Osteocyte (in vitro differentiated cells): ENCODE results near the gene ARID3B. TPM values are rescaled to one million over a fixed set of nuclear protein-coding genes. Genes with fewer than 3 reads are reported as not detected.

ENCODE experiments used
- DNase-seq: peaks from one replicate; pipeline ENCODE4 v3.0.0; 2021; ENCODE audit warnings: mixed read lengths; ENCODE audit not compliant: unreplicated experiment; ENCODE audit errors: extremely low spot score
- H3K27ac Mint-ChIP-seq: one replicate; pipeline ENCODE4 v1.8.0; 2021; ENCODE audit warnings: mild to moderate bottlenecking, mixed read lengths; ENCODE audit not compliant: unreplicated experiment
- H3K27me3 Mint-ChIP-seq: one replicate; pipeline ENCODE4 v1.8.0; 2021; ENCODE audit warnings: mixed read lengths; ENCODE audit not compliant: unreplicated experiment
- H3K36me3 Mint-ChIP-seq: one replicate; pipeline ENCODE4 v1.8.0; 2021; ENCODE audit warnings: mixed read lengths; ENCODE audit not compliant: unreplicated experiment
- H3K4me1 Mint-ChIP-seq: one replicate; pipeline ENCODE4 v1.8.0; 2021; ENCODE audit warnings: mixed read lengths; ENCODE audit not compliant: unreplicated experiment
- H3K4me3 Mint-ChIP-seq: one replicate; pipeline ENCODE4 v1.8.0; 2021; ENCODE audit warnings: mild to moderate bottlenecking, moderate library complexity, mixed read lengths; ENCODE audit not compliant: unreplicated experiment
- H3K9me3 Mint-ChIP-seq: one replicate; pipeline ENCODE4 v1.8.0; 2021; ENCODE audit warnings: mixed read lengths; ENCODE audit not compliant: unreplicated experiment
- CTCF ChIP-seq: fragments of 200-600 bp; sonication (generic); IDR thresholded peaks from 2 replicates; pipeline ENCODE4 v1.5.0; 2021; ENCODE audit warnings: antibody characterized with exemption, mild to moderate bottlenecking, moderate library complexity
- total RNA-seq: library from RNA; stranded (reverse); gene quantifications from 2 replicates; pipeline ENCODE4 v1.2.1, GENCODE V29; 2021

Gene ARID3B
- total RNA-seq, 1 donor from 2014 or later, result 2.8 TPM

GRCh38 chr15:74611834-74612233, 70.8 kb downstream of the ARID3B start:
- H3K4me3 Mint-ChIP-seq, result no peak overlapping the region
- H3K27ac Mint-ChIP-seq, result no peak overlapping the region
- TF ChIP-seq CTCF, result no peak
- peaks cover 10% of the 10 kb centered on the region for H3K4me1 Mint-ChIP-seq
- DNase-seq, result no peak
- peaks cover 15% of the 10 kb centered on the region for H3K27me3 Mint-ChIP-seq
- H3K36me3 Mint-ChIP-seq, result no peaks in the 10 kb centered on the region
- no peaks in the 10 kb centered on the region for H3K9me3 Mint-ChIP-seq

- H3K9me3 Mint-ChIP-seq, result no peaks in the 10 kb centered on the region
- H3K27me3 Mint-ChIP-seq, result peaks cover 15% of the 10 kb centered on the region
- no peak overlapping the region for H3K4me3 Mint-ChIP-seq
- TF ChIP-seq CTCF, result no peak
- H3K27ac Mint-ChIP-seq, result no peak overlapping the region
- no peak for DNase-seq
- no peaks in the 10 kb centered on the region for H3K36me3 Mint-ChIP-seq
- peaks cover 18% of the 10 kb centered on the region for H3K4me1 Mint-ChIP-seq
These were observed 71.7 kb downstream of the ARID3B start for GRCh38 chr15:74612677-74613076.

- Mint-ChIP-seq H3K4me1 (peaks cover 21% of the 10 kb centered on the region), H3K27me3 (peaks cover 9% of the 10 kb centered on the region), H3K9me3 (no peaks in the 10 kb centered on the region), H3K4me3 (peak overlapping the region; percentile 29), H3K36me3 (no peaks in the 10 kb centered on the region), H3K27ac (no peak overlapping the region)
- no peak for DNase-seq
- TF ChIP-seq CTCF, result no peak
These were observed 72.3 kb downstream of the ARID3B start for GRCh38 chr15:74613089-74613952.

GRCh38 chr15:74613953-74614743, 73.1 kb downstream of the ARID3B start:
- Mint-ChIP-seq H3K27me3 (peaks cover 5% of the 10 kb centered on the region), H3K4me3 (peak overlapping the region; percentile 64), H3K36me3 (no peaks in the 10 kb centered on the region), H3K4me1 (peaks cover 21% of the 10 kb centered on the region), H3K9me3 (no peaks in the 10 kb centered on the region), H3K27ac (peak overlapping the region; percentile 60)
- DNase-seq, result no peak
- no peak for TF ChIP-seq CTCF
